Ureter (tissue), 1 donor: ENCODE results near the gene ATG14. TPM values are rescaled to one million over a fixed set of nuclear protein-coding genes. Genes with fewer than 3 reads are reported as not detected.
"Not testable (repeated sequence)": the region's sequence is repeated elsewhere in the genome, so short reads cannot be mapped to it uniquely, and the experiment has no call there.

Experiments used
- DNase-seq: peaks from one replicate; pipeline ENCODE4 v3.0.0-alpha.2; 2020; ENCODE audit warnings: low spot score
- total RNA-seq: library from RNA; stranded (reverse); gene quantifications from one replicate; pipeline ENCODE4 v1.2.4, GENCODE V29; 2023
- donor health status: DM: yes; HTN: yes; CAD: no.

Gene ATG14
- total RNA-seq = 12.2 TPM

GRCh38 chr14:55411426-55412389, at the start of gene ATG14:
TSS of gene ATG14 (minus strand) at chr14:55411830. CDS start at chr14:55411822, 8 bp downstream.
- DNase-seq = peak; percentile 87

DNA sequence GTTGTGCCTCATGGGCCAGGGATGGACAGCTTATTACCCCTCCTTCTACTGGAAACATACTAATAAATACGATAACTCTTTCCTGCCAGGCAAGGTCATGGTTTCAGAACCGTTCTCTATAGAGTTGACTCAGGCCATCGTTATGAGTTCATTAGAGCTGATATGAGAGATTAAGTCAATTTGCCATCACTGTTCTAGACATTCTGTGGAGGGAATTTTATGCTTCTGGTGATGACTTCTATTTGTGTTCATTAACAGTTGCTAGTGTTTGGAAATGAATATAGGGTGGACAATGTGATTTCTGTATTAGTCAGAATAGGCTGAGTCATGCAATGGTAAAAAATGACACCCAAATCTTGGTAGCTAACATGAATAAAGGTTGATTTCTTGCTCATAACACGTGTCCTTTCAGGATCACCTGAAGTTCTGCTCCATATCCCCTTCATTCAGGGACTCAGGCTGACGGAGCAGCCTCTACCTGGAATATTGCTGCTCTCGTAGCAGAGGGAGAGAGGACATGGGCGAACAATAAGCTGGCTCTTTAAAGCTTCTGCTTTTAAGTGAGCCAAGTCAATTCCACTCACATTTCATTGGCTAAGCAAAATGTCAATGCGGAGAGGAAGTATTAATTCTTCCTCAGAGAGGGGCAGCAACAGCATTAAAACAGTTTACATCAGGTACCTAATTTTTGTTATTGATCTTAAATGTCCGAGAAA, 47.3 kb upstream of the ATG14 start:
- no peak for DNase-seq

DNA sequence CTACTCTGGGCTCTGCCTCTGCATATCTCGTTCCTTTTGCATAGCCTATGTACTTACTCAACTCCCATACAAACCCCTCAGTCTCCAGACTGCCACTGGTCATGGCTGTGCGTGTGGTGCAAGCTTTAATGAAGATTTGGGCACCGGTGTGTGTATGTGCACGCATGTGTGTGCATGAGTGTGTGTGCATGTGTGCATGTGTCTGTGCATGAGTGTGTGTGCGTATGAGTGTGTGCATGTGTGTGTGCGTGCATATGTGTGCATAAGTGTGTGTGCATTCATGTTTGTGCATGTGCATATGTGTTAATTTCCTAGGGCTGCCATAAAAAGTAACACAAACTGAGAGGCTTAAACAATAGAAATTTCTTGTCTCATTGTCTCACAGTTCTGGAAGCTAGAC, 45.9 kb upstream of the ATG14 start:
- no peak for DNase-seq

DNA sequence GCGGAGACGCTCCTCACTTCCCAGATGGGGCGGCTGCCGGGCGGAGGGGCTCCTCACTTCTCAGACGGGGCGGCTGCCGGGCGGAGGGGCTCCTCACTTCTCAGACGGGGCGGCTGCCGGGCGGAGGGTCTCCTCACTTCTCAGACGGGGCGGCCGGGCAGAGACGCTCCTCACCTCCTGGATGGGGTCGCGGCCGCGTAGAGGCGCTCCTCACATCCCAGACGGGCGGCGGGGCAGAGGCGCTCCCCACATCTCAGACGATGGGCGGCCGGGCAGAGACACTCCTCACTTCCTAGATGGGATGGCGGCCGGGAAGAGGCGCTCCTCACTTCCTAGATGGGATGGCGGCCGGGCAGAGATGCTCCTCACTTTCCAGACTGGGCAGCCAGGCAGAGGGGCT, 44.8 kb upstream of the ATG14 start:
- not testable (repeated sequence) for DNase-seq

DNA sequence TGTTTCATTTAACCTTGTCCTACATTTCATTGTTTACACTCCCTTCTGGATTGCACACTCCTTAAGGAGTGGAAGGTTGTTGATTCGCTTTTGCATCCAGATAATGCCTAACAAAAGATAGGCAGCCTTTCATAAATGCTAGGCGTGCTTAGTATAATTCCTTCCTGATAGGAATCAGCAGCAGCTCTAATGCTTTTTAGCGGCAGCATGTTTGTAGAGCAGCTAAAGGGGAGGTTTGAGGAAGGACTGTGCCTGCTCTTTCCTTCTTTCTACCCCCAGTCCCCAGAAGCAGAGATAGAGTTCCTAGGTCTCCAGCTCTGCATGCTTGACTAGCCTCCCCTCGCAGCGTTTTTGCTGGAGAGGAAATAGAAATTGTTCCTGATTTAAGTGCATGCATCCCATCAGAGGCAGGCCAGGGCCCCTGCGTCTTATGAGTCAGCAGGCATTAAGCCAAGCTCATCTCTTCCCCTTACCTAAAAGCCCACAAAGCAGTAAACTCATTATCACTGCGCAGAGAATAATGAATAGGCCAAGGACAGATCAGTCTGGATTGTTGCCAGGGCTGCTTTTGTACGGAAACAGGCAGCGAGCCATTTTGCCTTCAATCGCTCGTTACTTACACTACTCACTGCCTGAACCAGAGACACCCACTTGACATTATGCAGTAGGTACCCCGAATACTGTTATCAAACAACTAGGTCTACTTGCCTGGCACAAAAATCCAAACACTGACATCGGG, 42.8 kb upstream of the ATG14 start:
- DNase-seq = peak; percentile 60

DNA sequence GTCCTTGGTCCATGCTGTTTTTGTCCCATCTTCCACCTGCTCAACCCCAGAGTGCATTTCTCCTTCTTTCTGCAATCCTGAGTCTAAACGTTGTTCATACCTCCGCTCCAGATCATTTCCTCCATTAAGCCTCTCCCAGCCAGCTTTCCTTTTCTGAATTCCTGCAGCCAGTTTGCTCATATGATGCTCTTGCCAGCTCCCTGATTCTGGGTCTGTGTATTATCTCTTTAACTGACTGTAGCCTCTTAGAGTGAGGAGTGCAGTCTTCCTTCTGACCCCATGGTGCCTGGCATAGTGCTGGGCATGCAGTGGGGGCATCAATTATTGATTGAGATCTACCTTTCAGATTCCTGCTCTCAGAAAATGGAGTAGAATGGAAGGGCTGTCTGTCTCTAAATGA, 40.3 kb upstream of the ATG14 start:
- no peak for DNase-seq

DNA sequence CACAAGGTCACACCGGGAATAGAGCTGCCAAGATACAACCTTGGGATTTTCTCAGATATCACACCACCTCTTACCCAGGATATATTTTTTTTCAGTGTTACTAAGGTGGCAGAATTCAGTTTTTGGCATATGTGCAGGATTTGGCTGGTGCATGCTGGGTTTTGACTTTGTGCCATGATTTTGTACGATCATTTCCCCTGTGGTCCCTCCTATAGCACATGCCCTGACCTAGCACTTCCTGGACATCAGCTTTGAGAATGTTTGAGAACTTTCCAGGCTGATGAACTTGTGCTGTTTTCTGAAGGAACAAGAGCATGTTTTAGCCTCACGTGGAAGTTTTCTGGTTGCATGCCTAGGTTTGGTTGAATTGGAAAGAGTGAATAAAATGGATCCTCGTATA, 39.8 kb upstream of the ATG14 start:
- no peak for DNase-seq

DNA sequence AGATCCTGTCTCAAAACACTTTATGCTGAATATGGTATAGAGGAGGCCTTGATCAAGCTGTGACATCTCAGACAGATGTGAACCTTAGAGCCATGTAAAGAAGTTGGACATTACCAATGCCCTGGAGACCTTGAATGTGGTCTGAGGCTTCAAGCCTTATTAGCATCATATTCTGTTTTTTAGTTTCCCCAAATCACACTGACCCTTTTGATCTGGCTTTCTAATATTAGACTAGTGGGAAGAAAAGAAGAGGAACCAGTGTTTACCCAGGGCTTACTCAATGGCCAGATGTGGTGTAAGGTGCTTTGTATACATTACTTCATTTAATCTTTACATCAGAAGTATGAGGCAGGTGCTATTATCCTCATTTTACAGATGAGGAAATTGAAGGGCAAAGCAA, 39.4 kb upstream of the ATG14 start:
- no peak for DNase-seq

- no peak for DNase-seq
Observed at GRCh38 chr14:55450539-55450938, 38.9 kb upstream of the ATG14 start.

DNA sequence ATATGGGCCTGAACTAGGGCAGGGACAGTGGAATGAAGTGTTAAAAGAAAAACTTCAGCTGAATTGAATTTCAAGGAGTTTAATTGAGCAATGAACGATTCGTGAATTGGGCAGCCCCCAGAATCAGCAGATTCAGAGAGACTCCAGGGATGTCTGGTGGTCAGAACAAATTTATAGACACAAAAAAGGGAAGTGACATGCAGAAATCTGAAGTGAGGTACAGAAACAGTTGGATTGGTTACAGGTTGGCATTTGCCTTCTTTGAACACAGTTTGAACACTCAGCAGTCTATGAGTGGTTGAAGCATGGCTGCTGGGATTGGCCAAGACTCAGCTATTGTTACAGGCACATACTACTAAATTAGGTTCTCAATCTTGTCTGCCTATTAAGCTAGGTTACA, 38.5 kb upstream of the ATG14 start:
- no peak for DNase-seq

DNA sequence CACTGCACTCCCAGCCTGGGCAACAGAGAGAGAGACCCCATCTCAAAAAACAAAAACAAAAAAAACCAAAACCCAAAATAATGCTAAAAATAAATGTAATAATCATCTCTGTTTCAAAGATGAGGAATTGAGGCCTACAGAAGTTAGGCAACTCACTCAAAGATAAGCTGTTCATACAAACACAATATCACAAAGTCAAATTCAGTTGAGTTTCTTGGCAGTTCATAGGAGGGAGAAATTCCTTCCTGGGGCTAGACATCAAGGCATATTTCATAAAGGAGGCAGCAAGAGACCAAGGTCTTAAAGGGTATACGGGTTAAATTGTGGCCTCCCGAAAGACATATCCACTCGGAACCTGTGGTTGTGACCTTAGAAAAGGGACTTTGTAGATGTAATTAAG, 37.5 kb upstream of the ATG14 start:
- no peak for DNase-seq

GRCh38 chr14:55448141-55448614, 36.5 kb upstream of the ATG14 start:
- DNase-seq = no peak

- DNase-seq = no peak
Observed at GRCh38 chr14:55446833-55447232, 35.2 kb upstream of the ATG14 start.

DNA sequence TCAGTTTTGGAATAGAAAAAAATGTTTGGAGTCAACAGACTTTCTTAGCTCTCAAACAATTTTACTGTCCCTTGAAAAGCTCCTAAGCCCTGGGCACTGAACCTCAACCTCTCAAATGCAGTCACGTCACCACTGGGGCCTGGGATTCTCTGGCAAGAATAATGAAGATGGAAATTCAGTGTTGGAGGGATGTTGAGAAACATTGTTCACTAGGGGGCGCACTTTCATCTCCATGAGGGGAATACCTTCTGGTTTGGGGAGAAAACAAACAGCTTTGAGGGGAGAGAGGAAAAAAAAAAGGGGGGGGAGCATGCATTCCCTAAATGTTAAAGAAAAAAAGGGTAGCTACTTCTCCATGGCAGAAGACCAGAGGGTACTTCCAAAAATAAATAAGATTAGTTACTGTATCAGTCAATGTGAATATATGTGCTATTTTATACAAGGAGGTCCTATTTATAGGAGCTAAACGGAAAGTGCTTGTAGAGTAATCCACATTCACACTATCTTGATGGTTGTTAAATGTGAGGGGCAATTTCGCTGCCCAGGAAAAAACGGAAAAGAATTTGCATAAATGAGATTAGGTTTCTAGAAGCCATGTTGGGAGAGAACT, 34.6 kb upstream of the ATG14 start:
- peak; percentile 67 for DNase-seq

GRCh38 chr14:55441286-55441685, 29.7 kb upstream of the ATG14 start:
- no peak for DNase-seq

DNA sequence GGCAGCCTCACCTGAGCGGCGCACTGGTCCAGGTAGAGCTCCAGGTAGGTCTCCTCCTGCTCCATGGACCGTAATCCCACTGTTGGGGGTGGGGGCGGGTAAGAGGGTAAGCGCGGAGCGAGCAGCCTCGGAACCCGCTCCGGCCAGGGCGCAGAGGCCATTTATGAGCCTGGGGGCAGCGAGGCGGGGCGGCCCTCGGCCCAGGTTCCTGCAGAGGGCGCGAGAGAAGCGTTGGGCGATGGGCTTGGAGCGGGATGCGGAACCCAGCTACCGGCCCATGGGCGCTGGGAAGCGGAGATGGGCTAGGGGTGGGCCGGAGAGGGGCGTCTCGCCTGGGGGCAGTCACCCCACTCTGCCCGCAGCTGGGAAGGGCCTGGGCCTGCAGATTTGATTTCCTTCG, 28.8 kb upstream of the ATG14 start, which contains the start of gene TBPL2:
Gene TBPL2 (minus strand): TSS at position 232 of the 400 bp plus-strand sequence. CDS start 167 bp downstream, at position 65.
- DNase-seq = no peak

DNA sequence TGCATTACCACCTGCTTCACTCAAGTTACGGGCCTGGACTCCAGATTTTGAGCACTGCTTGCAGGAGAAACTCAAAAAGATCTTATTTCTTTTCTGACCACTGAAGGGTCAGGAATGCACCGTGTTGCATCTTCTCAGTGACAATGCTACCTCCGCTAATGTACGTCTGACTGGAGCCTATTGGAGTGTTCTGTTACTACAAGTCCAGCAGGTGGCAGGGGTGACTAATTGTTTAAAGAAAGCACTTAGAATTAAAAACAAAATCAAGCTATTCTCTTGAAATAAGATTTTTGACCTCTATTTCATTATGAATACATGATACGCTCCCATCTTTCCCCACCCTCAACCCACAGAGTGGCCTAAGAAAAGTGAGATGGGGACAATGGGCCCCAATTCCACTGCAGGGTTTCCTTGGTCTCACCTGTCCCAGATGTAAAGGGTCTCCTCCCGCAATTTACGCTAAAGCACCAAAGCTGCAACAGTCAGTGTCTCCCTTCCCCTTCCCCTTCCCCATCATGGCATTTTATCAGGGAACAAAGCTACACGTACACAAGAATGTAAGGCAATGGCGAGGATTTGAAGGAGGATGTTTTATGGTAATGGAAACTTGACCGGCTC, 26.5 kb upstream of the ATG14 start:
- no peak for DNase-seq

- no peak for DNase-seq
Observed at GRCh38 chr14:55436931-55437330, 25.3 kb upstream of the ATG14 start.

DNA sequence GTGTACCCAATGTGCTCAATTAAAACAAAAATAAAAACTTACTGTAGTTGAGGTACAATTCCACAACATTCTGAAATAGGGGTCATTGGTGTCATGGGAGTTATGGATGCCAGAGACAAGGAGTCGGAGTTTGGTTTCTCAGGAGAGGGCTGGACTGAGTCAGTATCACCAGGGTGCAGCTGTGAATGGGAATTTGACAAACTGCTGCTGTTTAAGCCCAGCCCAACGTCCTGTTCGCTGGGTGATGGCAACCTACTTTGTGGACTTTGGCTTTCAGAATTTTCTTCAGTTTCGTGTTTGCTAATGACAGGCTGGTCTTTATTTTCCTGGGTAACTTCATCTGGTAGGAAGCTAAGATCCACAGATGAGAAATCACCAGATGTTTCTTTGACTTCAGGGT, 24.9 kb upstream of the ATG14 start:
- no peak for DNase-seq

DNA sequence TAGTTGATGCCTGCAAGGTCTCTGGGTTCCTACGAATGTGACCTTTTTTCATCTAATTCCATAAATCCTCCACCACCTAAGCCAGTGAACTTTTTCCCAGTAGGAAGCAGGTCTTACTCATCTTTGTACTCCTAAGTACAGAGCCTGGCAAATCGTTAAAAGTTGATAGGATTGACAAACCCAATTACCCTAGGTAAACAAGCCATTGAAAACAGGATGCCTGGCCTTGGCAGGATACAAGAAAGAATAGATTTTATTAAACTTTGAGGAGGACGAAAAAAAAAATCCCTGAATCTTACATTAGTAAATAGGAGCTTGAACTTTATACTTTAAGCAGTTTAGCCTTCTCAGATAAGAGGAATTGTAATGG, 23.2 kb upstream of the ATG14 start:
- DNase-seq = no peak
